HepG2 (cell line): ENCODE data around the gene ENTREP3. TPM values are rescaled to one million over a fixed set of nuclear protein-coding genes. Genes with fewer than 3 reads are reported as not detected.

ENCODE experiments used
- AHR ChIP-seq: IDR thresholded peaks from 2 replicates; pipeline ENCODE4 v1.6.1; 2018; ENCODE audit warnings: missing genetic modification reagents, missing compliant biosample characterization
- ATAD3A ChIP-seq: sonication (generic); formaldehyde crosslinking; IDR thresholded peaks from 2 replicates; pipeline ENCODE4 v1.4.0; 2020; ENCODE audit warnings: missing genetic modification reagents
- CBX5 ChIP-seq: sonication (generic); formaldehyde crosslinking; IDR thresholded peaks from 2 replicates; pipeline ENCODE4 v1.4.0; 2020; ENCODE audit warnings: missing genetic modification reagents, borderline replicate concordance
- GATAD1 ChIP-seq: IDR thresholded peaks from 2 replicates; pipeline ENCODE4 v1.6.1; 2016; ENCODE audit warnings: missing genetic modification reagents, missing compliant biosample characterization
- HNRNPK ChIP-seq: fragments of 200-400 bp; formaldehyde crosslinking; IDR thresholded peaks from 2 replicates; pipeline ENCODE4 v1.6.1; 2018; ENCODE audit warnings: low read length, low read depth, moderate library complexity, mild to moderate bottlenecking; ENCODE audit not compliant: poor library complexity, severe bottlenecking
- SMAD9 ChIP-seq: sonication (generic); formaldehyde crosslinking; IDR thresholded peaks from 2 replicates; pipeline ENCODE4 v1.5.1; 2020; ENCODE audit warnings: mild to moderate bottlenecking, missing genetic modification reagents
- SPEN ChIP-seq: sonication (generic); formaldehyde crosslinking; IDR thresholded peaks from 2 replicates; pipeline ENCODE4 v1.5.1; 2020; ENCODE audit warnings: low read depth, mild to moderate bottlenecking, missing genetic modification reagents
- TAF1 ChIP-seq: sonication (generic); formaldehyde crosslinking; IDR thresholded peaks from 2 replicates; pipeline ENCODE4 v1.4.0; 2020; ENCODE audit warnings: missing genetic modification reagents
- ZBTB25 ChIP-seq: IDR thresholded peaks from 2 replicates; pipeline ENCODE4 v1.6.1; 2018; ENCODE audit warnings: missing genetic modification reagents
- ZNF441 ChIP-seq: sonication (generic); formaldehyde crosslinking; IDR thresholded peaks from 2 replicates; pipeline ENCODE4 v1.7.0; 2021; ENCODE audit warnings: missing genetic modification reagents, borderline replicate concordance
- ZNF678 ChIP-seq: sonication (generic); formaldehyde crosslinking; IDR thresholded peaks from 2 replicates; pipeline ENCODE4 v1.4.0; 2020; ENCODE audit warnings: mild to moderate bottlenecking, missing genetic modification reagents
- ZNF775 ChIP-seq: sonication (generic); formaldehyde crosslinking; IDR thresholded peaks from 2 replicates; pipeline ENCODE4 v1.4.0; 2020; ENCODE audit warnings: missing genetic modification reagents, mild to moderate bottlenecking, moderate library complexity, borderline replicate concordance
- polyA plus RNA-seq, 8 experiments: library from polyadenylated mRNA; depleted of rRNA in 3 of 8; stranded (reverse) in 7 of 8; unstranded in 1 of 8; fragments of >200 nt; fragmentation: Illumina TruSeq in 4 of 8; extraction: Trizol in 4 of 8; gene quantifications; 2 replicates each; pipeline versions ENCODE4 v1.2.1 to v1.2.3, GENCODE V29; 2011 to 2016; ENCODE audit warnings: low read depth in 4 of 8, missing spikeins in 1 of 8, mixed read lengths in 1 of 8; ENCODE audit not compliant: insufficient read depth in 1 of 8
- total RNA-seq, 5 experiments: library from RNA; depleted of rRNA; stranded (reverse); fragments of >200 nt; fragmentation: Illumina TruSeq; extraction: Trizol; gene quantifications; 2 replicates each; pipeline ENCODE4 v1.2.3, GENCODE V29; 2016; ENCODE audit warnings: low read depth in 1 of 5
- TF ChIP-seq, protein P1 (sequence below), 2 experiments: sonication (generic) in 1 of 2; formaldehyde crosslinking in 1 of 2; IDR thresholded peaks; 2 replicates each; pipeline versions ENCODE4 v1.6.1 to v1.9.0; 2014 to 2022; ENCODE audit warnings: antibody characterized with exemption in 1 of 2, borderline replicate concordance in 1 of 2, inconsistent platforms in 1 of 2, low read depth in 1 of 2, missing genetic modification reagents in 1 of 2
- TF ChIP-seq, protein P2 (sequence below): IDR thresholded peaks from 2 replicates; pipeline ENCODE4 v1.6.1; 2012; ENCODE audit warnings: inconsistent platforms
- TF ChIP-seq, protein P3 (sequence below): sonication (generic); formaldehyde crosslinking; IDR thresholded peaks from 2 replicates; pipeline ENCODE4 v1.4.0; 2020; ENCODE audit warnings: missing genetic modification reagents

The ENTREP3 gene
- total and polyA plus RNA-seq, 2 of the 13 experiments (the other 11 are each of a cell fraction or from before 2014, with no cell fraction given) = 4.1 to 9.9 TPM

GRCh38 chr1:155255243-155256007 is at the start of gene ENTREP3 (continued):
- TF ChIP-seq ZNF441 (CRISPR knock-in tag) = no peak
- TF ChIP-seq TAF1 = peak; percentile 64
- TF ChIP-seq, protein P1, sequence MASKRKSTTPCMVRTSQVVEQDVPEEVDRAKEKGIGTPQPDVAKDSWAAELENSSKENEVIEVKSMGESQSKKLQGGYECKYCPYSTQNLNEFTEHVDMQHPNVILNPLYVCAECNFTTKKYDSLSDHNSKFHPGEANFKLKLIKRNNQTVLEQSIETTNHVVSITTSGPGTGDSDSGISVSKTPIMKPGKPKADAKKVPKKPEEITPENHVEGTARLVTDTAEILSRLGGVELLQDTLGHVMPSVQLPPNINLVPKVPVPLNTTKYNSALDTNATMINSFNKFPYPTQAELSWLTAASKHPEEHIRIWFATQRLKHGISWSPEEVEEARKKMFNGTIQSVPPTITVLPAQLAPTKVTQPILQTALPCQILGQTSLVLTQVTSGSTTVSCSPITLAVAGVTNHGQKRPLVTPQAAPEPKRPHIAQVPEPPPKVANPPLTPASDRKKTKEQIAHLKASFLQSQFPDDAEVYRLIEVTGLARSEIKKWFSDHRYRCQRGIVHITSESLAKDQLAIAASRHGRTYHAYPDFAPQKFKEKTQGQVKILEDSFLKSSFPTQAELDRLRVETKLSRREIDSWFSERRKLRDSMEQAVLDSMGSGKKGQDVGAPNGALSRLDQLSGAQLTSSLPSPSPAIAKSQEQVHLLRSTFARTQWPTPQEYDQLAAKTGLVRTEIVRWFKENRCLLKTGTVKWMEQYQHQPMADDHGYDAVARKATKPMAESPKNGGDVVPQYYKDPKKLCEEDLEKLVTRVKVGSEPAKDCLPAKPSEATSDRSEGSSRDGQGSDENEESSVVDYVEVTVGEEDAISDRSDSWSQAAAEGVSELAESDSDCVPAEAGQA (IDR thresholded peaks at IDR 0.05; ENCODE audit: low read depth) = no peak
- TF ChIP-seq, protein P1 (CRISPR knock-in tag; IDR thresholded peaks at IDR 0.05; ENCODE audit: borderline replicate concordance) = no peak
- 0 out of 2 replicates have a peak, but pooled peaks have one; percentile 39 for TF ChIP-seq CBX5 (CRISPR knock-in tag)
- TF ChIP-seq, protein P2, sequence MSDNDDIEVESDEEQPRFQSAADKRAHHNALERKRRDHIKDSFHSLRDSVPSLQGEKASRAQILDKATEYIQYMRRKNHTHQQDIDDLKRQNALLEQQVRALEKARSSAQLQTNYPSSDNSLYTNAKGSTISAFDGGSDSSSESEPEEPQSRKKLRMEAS = peak; percentile 61; the same call in 1 of the 2 replicates
- peak; percentile 56; the same call in 1 of the 2 replicates for TF ChIP-seq SPEN (CRISPR knock-in tag)
- no peak for TF ChIP-seq SMAD9 (CRISPR knock-in tag)
- TF ChIP-seq AHR = 0 out of 2 replicates have a peak, but pooled peaks have one; percentile 60
- TF ChIP-seq ATAD3A (CRISPR knock-in tag) = no peak
- TF ChIP-seq ZNF678 (CRISPR knock-in tag) = no peak
- TF ChIP-seq ZNF775 (CRISPR knock-in tag) = 0 out of 2 replicates have a peak, but pooled peaks have one; percentile 36
- TF ChIP-seq HNRNPK = peak; percentile 98
- TF ChIP-seq, protein P3, sequence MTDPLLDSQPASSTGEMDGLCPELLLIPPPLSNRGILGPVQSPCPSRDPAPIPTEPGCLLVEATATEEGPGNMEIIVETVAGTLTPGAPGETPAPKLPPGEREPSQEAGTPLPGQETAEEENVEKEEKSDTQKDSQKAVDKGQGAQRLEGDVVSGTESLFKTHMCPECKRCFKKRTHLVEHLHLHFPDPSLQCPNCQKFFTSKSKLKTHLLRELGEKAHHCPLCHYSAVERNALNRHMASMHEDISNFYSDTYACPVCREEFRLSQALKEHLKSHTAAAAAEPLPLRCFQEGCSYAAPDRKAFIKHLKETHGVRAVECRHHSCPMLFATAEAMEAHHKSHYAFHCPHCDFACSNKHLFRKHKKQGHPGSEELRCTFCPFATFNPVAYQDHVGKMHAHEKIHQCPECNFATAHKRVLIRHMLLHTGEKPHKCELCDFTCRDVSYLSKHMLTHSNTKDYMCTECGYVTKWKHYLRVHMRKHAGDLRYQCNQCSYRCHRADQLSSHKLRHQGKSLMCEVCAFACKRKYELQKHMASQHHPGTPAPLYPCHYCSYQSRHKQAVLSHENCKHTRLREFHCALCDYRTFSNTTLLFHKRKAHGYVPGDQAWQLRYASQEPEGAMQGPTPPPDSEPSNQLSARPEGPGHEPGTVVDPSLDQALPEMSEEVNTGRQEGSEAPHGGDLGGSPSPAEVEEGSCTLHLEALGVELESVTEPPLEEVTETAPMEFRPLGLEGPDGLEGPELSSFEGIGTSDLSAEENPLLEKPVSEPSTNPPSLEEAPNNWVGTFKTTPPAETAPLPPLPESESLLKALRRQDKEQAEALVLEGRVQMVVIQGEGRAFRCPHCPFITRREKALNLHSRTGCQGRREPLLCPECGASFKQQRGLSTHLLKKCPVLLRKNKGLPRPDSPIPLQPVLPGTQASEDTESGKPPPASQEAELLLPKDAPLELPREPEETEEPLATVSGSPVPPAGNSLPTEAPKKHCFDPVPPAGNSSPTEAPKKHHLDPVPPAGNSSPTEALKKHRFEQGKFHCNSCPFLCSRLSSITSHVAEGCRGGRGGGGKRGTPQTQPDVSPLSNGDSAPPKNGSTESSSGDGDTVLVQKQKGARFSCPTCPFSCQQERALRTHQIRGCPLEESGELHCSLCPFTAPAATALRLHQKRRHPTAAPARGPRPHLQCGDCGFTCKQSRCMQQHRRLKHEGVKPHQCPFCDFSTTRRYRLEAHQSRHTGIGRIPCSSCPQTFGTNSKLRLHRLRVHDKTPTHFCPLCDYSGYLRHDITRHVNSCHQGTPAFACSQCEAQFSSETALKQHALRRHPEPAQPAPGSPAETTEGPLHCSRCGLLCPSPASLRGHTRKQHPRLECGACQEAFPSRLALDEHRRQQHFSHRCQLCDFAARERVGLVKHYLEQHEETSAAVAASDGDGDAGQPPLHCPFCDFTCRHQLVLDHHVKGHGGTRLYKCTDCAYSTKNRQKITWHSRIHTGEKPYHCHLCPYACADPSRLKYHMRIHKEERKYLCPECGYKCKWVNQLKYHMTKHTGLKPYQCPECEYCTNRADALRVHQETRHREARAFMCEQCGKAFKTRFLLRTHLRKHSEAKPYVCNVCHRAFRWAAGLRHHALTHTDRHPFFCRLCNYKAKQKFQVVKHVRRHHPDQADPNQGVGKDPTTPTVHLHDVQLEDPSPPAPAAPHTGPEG (CRISPR knock-in tag) = peak; percentile 36; the same call in 1 of the 2 replicates
- 0 out of 2 replicates have a peak, but pooled peaks have one; percentile 59 for TF ChIP-seq ZBTB25 (CRISPR knock-in tag)
- TF ChIP-seq GATAD1 = peak; percentile 78
